Measurements from ENCODE around the gene C1orf74. TPM values are rescaled to one million over a fixed set of nuclear protein-coding genes. Genes with fewer than 3 reads are reported as not detected.

C1orf74 gene
- total and polyA plus RNA-seq, 4 donors: 2.0 to 3.6 (median 2.5) TPM

GRCh38 chr1:209820986-209821385 is 36.6 kb upstream of the C1orf74 start:
- no peaks in the 10 kb centered on the region for H3K9me3 ChIP-seq (ENCODE audit: control insufficient read depth, insufficient read depth, low read length)
- no peak overlapping the region for H3K27ac ChIP-seq (ENCODE audit: low read depth, low read length)
- no peaks in the 10 kb centered on the region for H3K36me3 ChIP-seq (ENCODE audit: control insufficient read depth, insufficient read depth, low read length)
- 93% methylated on average over 2 of the region's 4 CpGs for WGBS (ENCODE audit: insufficient coverage)
- no peak for DNase-seq (ENCODE audit: low read depth in 4 of 6, low spot score in 6 of 6)
- no peak overlapping the region for H3K4me3 ChIP-seq (ENCODE audit: low read depth, low read length)
- H3K4me1 ChIP-seq (ENCODE audit: control insufficient read depth, insufficient read depth, low read length): no peaks in the 10 kb centered on the region
- H3K27me3 ChIP-seq (ENCODE audit: control insufficient read depth, insufficient read depth, low read length): peaks cover 11% of the 10 kb centered on the region

DNA sequence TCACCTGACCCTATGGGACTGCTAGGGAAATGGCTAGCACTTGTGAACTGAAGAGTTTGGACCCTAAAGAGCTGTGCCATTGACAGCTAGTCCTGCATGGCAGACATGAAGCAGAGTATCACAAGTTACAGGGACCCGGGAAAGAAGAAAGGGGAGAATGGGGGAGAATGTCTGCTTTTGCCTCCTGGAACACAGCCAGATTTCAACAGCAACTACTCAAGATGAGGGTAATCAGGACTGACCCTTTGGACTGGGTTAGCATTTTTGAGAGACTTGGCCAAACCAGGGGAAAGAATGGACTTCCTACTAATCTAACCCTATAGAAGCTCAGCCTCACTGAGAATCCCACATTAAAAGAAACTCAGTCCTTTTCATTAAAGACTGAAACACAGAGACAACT is 34.7 kb upstream of the C1orf74 start:
- H3K27me3 ChIP-seq (ENCODE audit: control insufficient read depth, insufficient read depth, low read length): peaks cover 13% of the 10 kb centered on the region
- WGBS (ENCODE audit: insufficient coverage): no CpG with 5 or more reads among the region's 1 CpG

DNA sequence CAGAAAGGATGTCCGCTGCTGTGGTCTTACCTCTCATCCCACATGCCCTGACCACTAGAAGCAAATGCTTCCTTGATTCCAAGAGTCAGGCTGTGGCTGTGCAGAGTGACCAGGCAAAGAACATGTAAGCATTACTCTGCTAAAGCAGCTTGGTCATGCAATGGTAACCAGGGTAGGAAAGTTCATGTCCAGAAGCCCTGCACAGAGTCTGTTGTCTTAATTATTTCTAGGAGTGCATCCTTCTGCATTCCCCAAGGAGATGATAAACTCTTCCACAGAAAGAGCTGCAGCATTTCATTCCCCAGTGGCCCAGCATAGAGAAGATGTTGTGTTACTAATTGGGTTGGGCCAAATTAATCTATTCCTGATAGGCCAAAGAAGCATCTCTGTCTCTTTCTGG is 33.3 kb upstream of the C1orf74 start:
- H3K36me3 ChIP-seq (ENCODE audit: control insufficient read depth, insufficient read depth, low read length): no peaks in the 10 kb centered on the region
- 67% methylated on average over 1 of the region's 1 CpG for WGBS (ENCODE audit: insufficient coverage)

More for the DNA sequence above, 34.7 kb upstream of the C1orf74 start:
- no peak overlapping the region for H3K4me3 ChIP-seq (ENCODE audit: low read depth, low read length)
- no peaks in the 10 kb centered on the region for H3K4me1 ChIP-seq (ENCODE audit: control insufficient read depth, insufficient read depth, low read length)
- H3K9me3 ChIP-seq (ENCODE audit: control insufficient read depth, insufficient read depth, low read length): no peaks in the 10 kb centered on the region
- H3K27ac ChIP-seq (ENCODE audit: low read depth, low read length): no peak overlapping the region
- DNase-seq (ENCODE audit: low read depth in 4 of 6, low spot score in 6 of 6): no peak
- no peaks in the 10 kb centered on the region for H3K36me3 ChIP-seq (ENCODE audit: control insufficient read depth, insufficient read depth, low read length)

DNA sequence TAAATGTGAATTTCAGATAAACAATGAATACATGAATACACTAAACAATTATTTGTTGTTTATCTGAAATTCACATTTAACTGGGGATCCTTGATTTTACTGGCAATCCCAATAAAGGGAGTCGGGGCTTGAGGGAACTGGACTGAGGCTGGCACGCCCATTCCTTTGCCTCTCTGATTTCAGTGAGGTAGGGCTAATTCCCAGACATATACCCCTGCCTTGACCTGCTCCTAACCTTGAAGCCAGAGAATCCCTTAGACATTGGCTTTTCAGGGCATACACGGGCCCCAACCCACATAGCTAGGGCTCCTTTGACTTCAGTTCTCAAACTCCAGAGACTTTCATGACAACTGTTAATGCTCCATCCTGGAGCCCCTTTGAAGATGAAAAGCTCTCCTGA is 32.6 kb upstream of the C1orf74 start:
- H3K4me1 ChIP-seq (ENCODE audit: control insufficient read depth, insufficient read depth, low read length): no peaks in the 10 kb centered on the region
- no peak for DNase-seq (ENCODE audit: low read depth in 4 of 6, low spot score in 6 of 6)
- no peak overlapping the region for H3K27ac ChIP-seq (ENCODE audit: low read depth, low read length)
- H3K27me3 ChIP-seq (ENCODE audit: control insufficient read depth, insufficient read depth, low read length): peaks cover 13% of the 10 kb centered on the region
- no peaks in the 10 kb centered on the region for H3K9me3 ChIP-seq (ENCODE audit: control insufficient read depth, insufficient read depth, low read length)
- no peaks in the 10 kb centered on the region for H3K36me3 ChIP-seq (ENCODE audit: control insufficient read depth, insufficient read depth, low read length)
- no peak overlapping the region for H3K4me3 ChIP-seq (ENCODE audit: low read depth, low read length)
- WGBS (ENCODE audit: insufficient coverage): 50% methylated on average over 2 of the region's 3 CpGs

More for the DNA sequence above, 33.3 kb upstream of the C1orf74 start:
- DNase-seq (ENCODE audit: low read depth in 4 of 6, low spot score in 6 of 6): no peak
- H3K27ac ChIP-seq (ENCODE audit: low read depth, low read length): no peak overlapping the region
- no peaks in the 10 kb centered on the region for H3K4me1 ChIP-seq (ENCODE audit: control insufficient read depth, insufficient read depth, low read length)
- no peaks in the 10 kb centered on the region for H3K9me3 ChIP-seq (ENCODE audit: control insufficient read depth, insufficient read depth, low read length)
- peaks cover 13% of the 10 kb centered on the region for H3K27me3 ChIP-seq (ENCODE audit: control insufficient read depth, insufficient read depth, low read length)
- H3K4me3 ChIP-seq (ENCODE audit: low read depth, low read length): no peak overlapping the region

DNA sequence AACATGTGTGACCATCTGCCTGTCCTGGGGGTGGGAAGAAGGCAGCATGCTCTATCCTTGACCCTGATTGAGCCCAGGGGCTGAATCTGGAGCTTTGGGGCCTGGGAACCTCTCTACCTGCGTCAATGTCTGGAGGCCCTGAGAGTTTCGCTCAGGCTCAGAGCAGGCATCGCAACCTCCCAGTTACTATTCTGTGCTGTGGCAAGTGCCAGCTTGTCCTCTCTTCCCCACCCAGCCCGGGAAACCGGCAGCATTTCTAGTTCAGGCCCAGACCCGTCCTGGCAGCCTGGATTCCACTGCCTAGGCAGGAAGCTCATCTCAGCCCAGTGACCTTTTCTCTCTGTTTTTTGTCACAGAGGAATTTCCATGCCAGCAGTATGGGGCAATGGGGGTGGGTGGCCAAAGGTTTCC is 31.6 kb upstream of the C1orf74 start:
- 84% methylated on average over 6 of the region's 6 CpGs for WGBS (ENCODE audit: insufficient coverage)
- no peak overlapping the region for H3K27ac ChIP-seq (ENCODE audit: low read depth, low read length)
- H3K9me3 ChIP-seq (ENCODE audit: control insufficient read depth, insufficient read depth, low read length): no peaks in the 10 kb centered on the region
- no peak overlapping the region for H3K4me3 ChIP-seq (ENCODE audit: low read depth, low read length)
- DNase-seq (ENCODE audit: low read depth in 4 of 6, low spot score in 6 of 6): no peak
- H3K4me1 ChIP-seq (ENCODE audit: control insufficient read depth, insufficient read depth, low read length): no peaks in the 10 kb centered on the region
- no peaks in the 10 kb centered on the region for H3K36me3 ChIP-seq (ENCODE audit: control insufficient read depth, insufficient read depth, low read length)
- peaks cover 10% of the 10 kb centered on the region for H3K27me3 ChIP-seq (ENCODE audit: control insufficient read depth, insufficient read depth, low read length)

DNA sequence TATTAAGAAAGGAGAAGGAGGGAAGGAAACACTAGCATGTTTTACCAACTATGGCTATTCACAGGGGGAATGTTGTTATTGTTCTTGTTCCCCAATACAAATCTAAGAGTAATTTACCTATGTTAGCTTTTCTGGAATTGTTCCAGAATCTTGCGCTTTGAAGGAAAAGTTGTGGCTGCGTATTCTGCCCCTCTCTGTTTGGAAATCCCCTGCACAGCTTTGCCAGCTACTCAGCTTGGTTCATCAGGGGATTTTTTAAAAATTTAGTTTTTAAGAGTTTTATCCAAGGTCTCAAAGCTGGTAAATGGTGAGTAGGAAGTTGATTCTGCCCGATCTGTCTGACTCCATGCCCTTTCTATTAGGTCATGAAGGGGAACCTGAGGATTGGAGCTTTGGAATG is 31.1 kb upstream of the C1orf74 start:
- no peaks in the 10 kb centered on the region for H3K4me1 ChIP-seq (ENCODE audit: control insufficient read depth, insufficient read depth, low read length)
- peaks cover 10% of the 10 kb centered on the region for H3K27me3 ChIP-seq (ENCODE audit: control insufficient read depth, insufficient read depth, low read length)
- no peaks in the 10 kb centered on the region for H3K36me3 ChIP-seq (ENCODE audit: control insufficient read depth, insufficient read depth, low read length)
- no peak overlapping the region for H3K4me3 ChIP-seq (ENCODE audit: low read depth, low read length)
- H3K9me3 ChIP-seq (ENCODE audit: control insufficient read depth, insufficient read depth, low read length): no peaks in the 10 kb centered on the region
- no peak for DNase-seq (ENCODE audit: low read depth in 4 of 6, low spot score in 6 of 6)
- no peak overlapping the region for H3K27ac ChIP-seq (ENCODE audit: low read depth, low read length)
- WGBS (ENCODE audit: insufficient coverage): 57% methylated on average over 1 of the region's 3 CpGs

DNA sequence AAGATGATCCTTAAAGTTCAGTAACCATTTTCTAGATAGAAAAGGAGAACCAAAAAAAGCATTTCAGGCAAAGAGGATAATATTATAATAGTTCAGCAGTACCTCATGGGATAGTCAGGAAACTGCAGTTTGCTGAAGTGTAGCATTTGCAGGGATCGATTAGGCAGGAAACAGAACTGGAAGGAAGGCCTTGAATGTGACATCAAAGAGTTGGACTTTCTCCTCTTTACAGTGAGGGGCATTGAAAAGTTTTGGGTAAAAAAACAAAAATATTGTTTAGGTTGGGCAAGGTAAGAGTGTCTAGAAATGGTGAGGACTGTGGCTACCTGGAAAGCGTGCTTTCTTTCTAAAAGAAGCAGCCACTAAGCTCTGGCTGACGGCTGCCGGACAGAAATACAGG is 29.5 kb upstream of the C1orf74 start:
- no peak for DNase-seq (ENCODE audit: low read depth in 4 of 6, low spot score in 6 of 6)
- H3K27me3 ChIP-seq (ENCODE audit: control insufficient read depth, insufficient read depth, low read length): peaks cover 12% of the 10 kb centered on the region
- 86% methylated on average over 1 of the region's 4 CpGs for WGBS (ENCODE audit: insufficient coverage)
- no peaks in the 10 kb centered on the region for H3K9me3 ChIP-seq (ENCODE audit: control insufficient read depth, insufficient read depth, low read length)
- H3K27ac ChIP-seq (ENCODE audit: low read depth, low read length): no peak overlapping the region
- no peak overlapping the region for H3K4me3 ChIP-seq (ENCODE audit: low read depth, low read length)
- H3K4me1 ChIP-seq (ENCODE audit: control insufficient read depth, insufficient read depth, low read length): no peaks in the 10 kb centered on the region
- H3K36me3 ChIP-seq (ENCODE audit: control insufficient read depth, insufficient read depth, low read length): no peaks in the 10 kb centered on the region

- Histone ChIP-seq H3K4me1 (ENCODE audit: control insufficient read depth, insufficient read depth, low read length) (peaks cover 5% of the 10 kb centered on the region), H3K9me3 (ENCODE audit: control insufficient read depth, insufficient read depth, low read length) (no peaks in the 10 kb centered on the region), H3K4me3 (ENCODE audit: low read depth, low read length) (no peak overlapping the region), H3K36me3 (ENCODE audit: control insufficient read depth, insufficient read depth, low read length) (no peaks in the 10 kb centered on the region), H3K27me3 (ENCODE audit: control insufficient read depth, insufficient read depth, low read length) (peaks cover 11% of the 10 kb centered on the region), H3K27ac (ENCODE audit: low read depth, low read length) (no peak overlapping the region)
- no peak for DNase-seq (ENCODE audit: low read depth in 4 of 6, low spot score in 6 of 6)
- 93% methylated on average over 2 of the region's 5 CpGs for WGBS (ENCODE audit: insufficient coverage)
Observed at GRCh38 chr1:209810783-209811182, 26.4 kb upstream of the C1orf74 start.

DNA sequence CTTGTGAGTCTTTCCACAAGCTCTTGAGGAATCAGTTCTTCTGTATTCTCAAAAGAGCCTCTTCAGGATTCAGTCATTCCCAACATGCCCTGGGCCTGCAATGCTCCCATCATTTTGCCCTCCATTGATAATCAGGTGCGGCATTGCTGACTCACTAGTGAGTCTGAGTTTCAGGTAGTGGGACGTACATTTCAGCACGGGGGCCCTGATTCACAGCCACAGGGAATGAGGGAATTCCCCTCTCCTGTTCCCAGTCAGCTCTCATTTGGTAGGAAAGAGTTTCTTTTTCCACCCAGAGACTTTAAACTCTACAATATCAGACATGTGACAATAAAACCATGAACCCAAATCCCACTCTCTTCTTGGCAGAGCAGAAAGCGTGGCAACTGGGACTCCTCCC is 25.3 kb upstream of the C1orf74 start:
- Histone ChIP-seq H3K4me3 (ENCODE audit: low read depth, low read length) (no peak overlapping the region), H3K4me1 (ENCODE audit: control insufficient read depth, insufficient read depth, low read length) (peaks cover 8% of the 10 kb centered on the region), H3K36me3 (ENCODE audit: control insufficient read depth, insufficient read depth, low read length) (no peaks in the 10 kb centered on the region), H3K27me3 (ENCODE audit: control insufficient read depth, insufficient read depth, low read length) (peaks cover 21% of the 10 kb centered on the region), H3K27ac (ENCODE audit: low read depth, low read length) (no peak overlapping the region), H3K9me3 (ENCODE audit: control insufficient read depth, insufficient read depth, low read length) (no peaks in the 10 kb centered on the region)
- DNase-seq (ENCODE audit: low read depth in 4 of 6, low spot score in 6 of 6): no peak
- WGBS (ENCODE audit: insufficient coverage): 89% methylated on average over 3 of the region's 4 CpGs

DNA sequence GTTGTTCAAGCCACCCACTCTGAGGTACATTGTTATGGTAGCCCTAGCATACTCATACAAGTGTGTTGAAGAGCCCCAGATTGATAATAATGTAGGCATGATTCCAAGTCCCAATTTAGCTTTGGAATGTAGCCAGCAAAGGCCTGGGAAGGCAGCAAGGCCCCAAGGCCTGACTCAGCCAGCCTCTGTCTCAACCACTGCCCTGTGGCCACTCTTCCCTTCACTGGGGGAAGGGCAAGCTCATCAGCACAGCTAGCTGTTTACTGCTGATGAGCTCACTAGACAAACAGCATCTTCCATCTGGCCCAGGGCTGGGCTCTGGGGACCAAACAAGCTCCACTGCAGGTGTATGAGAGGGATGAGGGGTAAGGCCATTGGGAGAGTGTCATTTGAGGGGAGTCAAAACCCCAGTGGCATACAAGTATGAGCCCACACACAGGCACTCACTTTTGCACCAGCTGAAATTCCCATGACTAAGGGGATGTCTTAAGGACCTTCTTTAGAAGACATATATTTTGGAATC is 23.8 kb upstream of the C1orf74 start:
- Histone ChIP-seq H3K9me3 (ENCODE audit: control insufficient read depth, insufficient read depth, low read length) (no peaks in the 10 kb centered on the region), H3K4me1 (ENCODE audit: control insufficient read depth, insufficient read depth, low read length) (peaks cover 8% of the 10 kb centered on the region), H3K27me3 (ENCODE audit: control insufficient read depth, insufficient read depth, low read length) (peaks cover 30% of the 10 kb centered on the region), H3K4me3 (ENCODE audit: low read depth, low read length) (no peak overlapping the region), H3K27ac (ENCODE audit: low read depth, low read length) (no peak overlapping the region), H3K36me3 (ENCODE audit: control insufficient read depth, insufficient read depth, low read length) (no peaks in the 10 kb centered on the region)
- DNase-seq (ENCODE audit: low read depth in 4 of 6, low spot score in 6 of 6): no peak
